ENCODE results near the gene SPON1.
A peak's percentile ranks its signal among the peaks of the same experiment; 100 is the strongest.

- TF ChIP-seq CTCF (conservative IDR thresholded peaks at IDR 0.05; ENCODE audit: low read length): peak; percentile 86
- TF ChIP-seq EZH2phosphoT487 (IDR thresholded peaks at IDR 0.05; ENCODE audit: borderline replicate concordance): no peak
These were observed 345.8 kb downstream of the SPON1 start for GRCh38 chr11:14308114-14308896.

Data from Loucy (cell line).